ENCODE results near the gene DTNA.

DTNA gene

GRCh38 chr18:34911081-34911480 is 201.0 kb downstream of the DTNA start:
- H3K9ac ChIP-seq (ENCODE audit: low read depth, low read length) = no peak overlapping the region
- no peaks in the 10 kb centered on the region for H3K36me3 ChIP-seq (ENCODE audit: insufficient read depth, low read length)
- TF ChIP-seq, protein P1, sequence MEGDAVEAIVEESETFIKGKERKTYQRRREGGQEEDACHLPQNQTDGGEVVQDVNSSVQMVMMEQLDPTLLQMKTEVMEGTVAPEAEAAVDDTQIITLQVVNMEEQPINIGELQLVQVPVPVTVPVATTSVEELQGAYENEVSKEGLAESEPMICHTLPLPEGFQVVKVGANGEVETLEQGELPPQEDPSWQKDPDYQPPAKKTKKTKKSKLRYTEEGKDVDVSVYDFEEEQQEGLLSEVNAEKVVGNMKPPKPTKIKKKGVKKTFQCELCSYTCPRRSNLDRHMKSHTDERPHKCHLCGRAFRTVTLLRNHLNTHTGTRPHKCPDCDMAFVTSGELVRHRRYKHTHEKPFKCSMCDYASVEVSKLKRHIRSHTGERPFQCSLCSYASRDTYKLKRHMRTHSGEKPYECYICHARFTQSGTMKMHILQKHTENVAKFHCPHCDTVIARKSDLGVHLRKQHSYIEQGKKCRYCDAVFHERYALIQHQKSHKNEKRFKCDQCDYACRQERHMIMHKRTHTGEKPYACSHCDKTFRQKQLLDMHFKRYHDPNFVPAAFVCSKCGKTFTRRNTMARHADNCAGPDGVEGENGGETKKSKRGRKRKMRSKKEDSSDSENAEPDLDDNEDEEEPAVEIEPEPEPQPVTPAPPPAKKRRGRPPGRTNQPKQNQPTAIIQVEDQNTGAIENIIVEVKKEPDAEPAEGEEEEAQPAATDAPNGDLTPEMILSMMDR (IDR thresholded peaks at IDR 0.05; ENCODE audit: borderline replicate concordance, extremely low read depth, low read length, poor library complexity, severe bottlenecking) = no peak
- TF ChIP-seq EZH2 (IDR thresholded peaks at IDR 0.05; ENCODE audit: borderline replicate concordance, low read depth, low read length, severe bottlenecking) = no peak
- no peak overlapping the region for H3K27ac ChIP-seq (ENCODE audit: low read length)
- no peaks in the 10 kb centered on the region for H4K20me1 ChIP-seq (ENCODE audit: insufficient read depth, low read length)
- no peaks in the 10 kb centered on the region for H3K79me2 ChIP-seq (ENCODE audit: insufficient read depth, low read length)
- no peaks in the 10 kb centered on the region for H3K27me3 ChIP-seq (ENCODE audit: insufficient read depth, low read length, poor library complexity)
- ATAC-seq (ENCODE audit: insufficient read depth, low read depth) (no peak), DNase-seq (no peak)
- H3K4me1 ChIP-seq (ENCODE audit: insufficient read depth, low read length) = no peaks in the 10 kb centered on the region
- no peaks in the 10 kb centered on the region for H3K9me3 ChIP-seq (ENCODE audit: insufficient read depth, low read length, severe bottlenecking)
- no peak overlapping the region for H3K4me3 ChIP-seq (ENCODE audit: low read depth in 1 of 2, low read length in 2 of 2)
- no peak overlapping the region for H3K4me2 ChIP-seq (ENCODE audit: insufficient read depth, low read length)
- H2AFZ ChIP-seq (ENCODE audit: low read depth, low read length) = no peak overlapping the region

DNA sequence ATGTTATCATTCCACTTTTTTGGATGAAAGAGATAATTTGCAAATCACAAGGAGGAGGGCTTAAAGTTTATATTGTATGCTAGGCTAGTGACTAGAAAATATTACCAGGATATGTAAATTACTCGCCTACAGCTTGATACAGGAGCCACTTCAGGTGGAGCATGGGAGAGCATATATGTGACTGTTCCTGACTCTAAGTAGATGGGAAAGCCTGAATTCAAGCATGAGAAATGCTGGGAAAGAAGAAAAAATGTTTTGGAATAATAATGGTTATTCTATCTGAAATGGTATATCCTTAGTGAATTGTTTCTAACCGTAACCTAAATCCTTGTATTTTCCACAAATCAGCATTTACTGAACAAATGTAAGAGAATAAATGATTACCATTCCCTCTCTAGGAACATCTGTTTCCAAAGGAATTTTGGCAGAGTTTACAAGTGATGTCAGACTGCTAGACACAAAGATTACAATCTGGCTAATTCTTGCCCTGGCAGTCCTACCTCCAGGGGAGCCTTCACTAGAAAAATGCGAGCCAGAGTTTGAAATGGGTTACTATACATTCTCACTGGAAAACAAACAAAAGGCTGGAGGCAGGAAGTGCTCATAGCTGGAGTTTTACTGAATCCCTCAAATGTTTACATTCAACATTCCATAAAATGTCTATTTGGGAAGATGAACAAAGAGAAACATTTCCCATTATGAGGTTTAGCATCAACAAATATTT is 201.7 kb downstream of the DTNA start:
- no peaks in the 10 kb centered on the region for H3K9me3 ChIP-seq (ENCODE audit: insufficient read depth, low read length, severe bottlenecking)
- no peaks in the 10 kb centered on the region for H3K27me3 ChIP-seq (ENCODE audit: insufficient read depth, low read length, poor library complexity)
- H4K20me1 ChIP-seq (ENCODE audit: insufficient read depth, low read length) = no peaks in the 10 kb centered on the region
- no peaks in the 10 kb centered on the region for H3K36me3 ChIP-seq (ENCODE audit: insufficient read depth, low read length)
- TF ChIP-seq, protein P1 (IDR thresholded peaks at IDR 0.05; ENCODE audit: borderline replicate concordance, extremely low read depth, low read length, poor library complexity, severe bottlenecking) = no peak
- no peak for TF ChIP-seq EZH2 (IDR thresholded peaks at IDR 0.05; ENCODE audit: borderline replicate concordance, low read depth, low read length, severe bottlenecking)
- H3K4me1 ChIP-seq (ENCODE audit: insufficient read depth, low read length) = no peaks in the 10 kb centered on the region
- no peak overlapping the region for H2AFZ ChIP-seq (ENCODE audit: low read depth, low read length)
- ATAC-seq (ENCODE audit: insufficient read depth, low read depth) (no peak), DNase-seq (no peak)
- H3K27ac ChIP-seq (ENCODE audit: low read length) = no peak overlapping the region
- H3K4me2 ChIP-seq (ENCODE audit: insufficient read depth, low read length) = no peak overlapping the region
- H3K79me2 ChIP-seq (ENCODE audit: insufficient read depth, low read length) = no peaks in the 10 kb centered on the region
- H3K4me3 ChIP-seq (ENCODE audit: low read depth in 1 of 2, low read length in 2 of 2) = no peak overlapping the region
- H3K9ac ChIP-seq (ENCODE audit: low read depth, low read length) = no peak overlapping the region

DNA sequence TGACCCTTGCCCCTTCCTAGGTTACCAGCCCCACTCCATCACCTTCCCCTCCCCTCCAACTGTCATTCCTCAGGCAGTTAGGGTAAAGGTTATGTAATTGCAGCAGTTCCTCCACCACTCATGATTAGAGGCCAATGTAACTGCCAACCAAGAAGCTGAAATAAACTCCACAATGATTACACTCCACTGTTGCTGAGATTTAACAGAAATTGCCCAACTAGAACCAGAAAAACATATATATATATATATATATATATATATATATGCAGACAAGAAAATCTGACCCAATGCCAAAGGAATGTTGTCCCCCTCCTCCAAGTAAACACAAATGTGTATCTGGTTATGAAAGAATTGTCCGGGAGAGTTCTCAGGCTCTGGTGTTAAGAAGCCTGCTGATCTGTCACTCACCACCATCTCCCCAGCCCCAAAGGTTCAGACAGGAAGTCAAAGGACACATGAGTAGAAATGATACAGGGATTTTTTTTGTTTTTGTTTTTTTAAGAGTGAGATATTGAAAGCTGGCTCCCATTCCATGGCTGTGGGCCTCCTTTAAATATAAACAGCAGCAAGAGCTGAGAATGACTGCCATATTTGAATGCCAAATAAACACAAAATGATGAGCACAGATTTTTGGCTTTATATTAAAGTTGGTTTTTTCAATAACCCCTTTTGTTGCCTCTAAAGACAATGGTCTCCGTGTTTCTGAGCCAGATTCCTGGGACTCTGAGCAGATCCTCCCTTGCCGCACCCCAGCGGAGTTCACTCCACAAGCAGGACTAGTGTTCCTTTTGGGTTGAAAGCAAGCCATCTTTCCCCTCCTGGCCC is 204.0 kb downstream of the DTNA start:
- no peaks in the 10 kb centered on the region for H3K9me3 ChIP-seq (ENCODE audit: insufficient read depth, low read length, severe bottlenecking)
- H4K20me1 ChIP-seq (ENCODE audit: insufficient read depth, low read length) = no peaks in the 10 kb centered on the region
- no peaks in the 10 kb centered on the region for H3K27me3 ChIP-seq (ENCODE audit: insufficient read depth, low read length, poor library complexity)
- H3K9ac ChIP-seq (ENCODE audit: low read depth, low read length) = no peak overlapping the region
- H3K79me2 ChIP-seq (ENCODE audit: insufficient read depth, low read length) = no peaks in the 10 kb centered on the region
- no peak overlapping the region for H2AFZ ChIP-seq (ENCODE audit: low read depth, low read length)
- H3K4me2 ChIP-seq (ENCODE audit: insufficient read depth, low read length) = no peak overlapping the region
- no peak for ATAC-seq (ENCODE audit: insufficient read depth, low read depth)
- H3K4me1 ChIP-seq (ENCODE audit: insufficient read depth, low read length) = no peaks in the 10 kb centered on the region
- no peaks in the 10 kb centered on the region for H3K36me3 ChIP-seq (ENCODE audit: insufficient read depth, low read length)
- DNase-seq = no peak
- no peak overlapping the region for H3K4me3 ChIP-seq (ENCODE audit: low read depth in 1 of 2, low read length in 2 of 2)
- no peak overlapping the region for H3K27ac ChIP-seq (ENCODE audit: low read length)
- TF ChIP-seq, protein P1 (IDR thresholded peaks at IDR 0.05; ENCODE audit: borderline replicate concordance, extremely low read depth, low read length, poor library complexity, severe bottlenecking) = no peak
- TF ChIP-seq EZH2 (IDR thresholded peaks at IDR 0.05; ENCODE audit: borderline replicate concordance, low read depth, low read length, severe bottlenecking) = no peak

Data from DND-41 (cell line).